Right atrium auricular region (tissue), 2 donors: ENCODE results near the gene IL26. TPM values are rescaled to one million over a fixed set of nuclear protein-coding genes. Genes with fewer than 3 reads are reported as not detected.

Experiments
- DNase-seq: peaks from one replicate; pipeline ENCODE4 v3.0.0-alpha.2; 2019; ENCODE audit warnings: low spot score
- H3K27ac ChIP-seq, 2 donors: fragments of 200-600 bp; sonication (generic); 1 replicate in 1 of 2; 2 replicates in 1 of 2; pipeline ENCODE4 v1.5.1; 2016 to 2019
- H3K27me3 ChIP-seq, 2 donors: fragments of 200-600 bp; sonication (generic); one replicate each; pipeline versions ENCODE4 v1.5.1 to v1.6.0; 2017 to 2019
- H3K36me3 ChIP-seq: fragments of 200-600 bp; sonication (generic); one replicate; pipeline ENCODE4 v1.5.1; 2016
- H3K4me1 ChIP-seq, 2 donors: fragments of 200-600 bp; sonication (generic); one replicate each; pipeline versions ENCODE4 v1.5.1 to v1.6.0; 2017 to 2019
- H3K4me3 ChIP-seq, 2 donors: fragments of 200-600 bp; sonication (generic); 1 replicate in 1 of 2; 2 replicates in 1 of 2; pipeline ENCODE4 v1.5.1; 2017 to 2019; ENCODE audit warnings: mild to moderate bottlenecking in 1 of 2, moderate library complexity in 1 of 2
- H3K9me3 ChIP-seq, 2 donors: fragments of 200-600 bp; sonication (generic); one replicate each; pipeline ENCODE4 v1.5.1; 2019
- CTCF ChIP-seq, 2 donors: fragments of 200-600 bp; sonication (generic); IDR thresholded peaks; one replicate each; pipeline ENCODE4 v1.5.1; 2019; ENCODE audit warnings: antibody characterized with exemption in 2 of 2
- total RNA-seq, 2 donors: library from RNA; depleted of rRNA; stranded (reverse); fragments of >200 nt; gene quantifications; one replicate each; pipeline ENCODE4 v1.1.0, GENCODE V29; 2016

The IL26 gene
- total RNA-seq, 2 donors from 2014 or later = not detected

GRCh38 chr12:68234140-68234539, 8.5 kb upstream of the IL26 start:
- no peak for TF ChIP-seq CTCF (IDR thresholded peaks at IDR 0.05)
- no peak overlapping the region for H3K4me3 ChIP-seq
- H3K4me1 ChIP-seq = peaks cover 0 to 18% of the 10 kb centered on the region in 2 donors
- no peaks in the 10 kb centered on the region for H3K27me3 ChIP-seq
- H3K27ac ChIP-seq = no peak overlapping the region
- H3K36me3 ChIP-seq = no peaks in the 10 kb centered on the region
- H3K9me3 ChIP-seq = no peaks in the 10 kb centered on the region
- no peak for DNase-seq

- H3K4me1 ChIP-seq = peaks cover 0 to 18% of the 10 kb centered on the region in 2 donors
- no peaks in the 10 kb centered on the region for H3K36me3 ChIP-seq
- no peak overlapping the region for H3K27ac ChIP-seq
- no peak for DNase-seq
- H3K27me3 ChIP-seq = no peaks in the 10 kb centered on the region
- no peak for TF ChIP-seq CTCF (IDR thresholded peaks at IDR 0.05)
- H3K9me3 ChIP-seq = no peaks in the 10 kb centered on the region
- H3K4me3 ChIP-seq = no peak overlapping the region
These were observed 7.9 kb upstream of the IL26 start for GRCh38 chr12:68233498-68233897.

GRCh38 chr12:68231691-68232090, 6.1 kb upstream of the IL26 start:
- Histone ChIP-seq H3K27ac (no peak overlapping the region), H3K36me3 (no peaks in the 10 kb centered on the region), H3K4me1 (peaks cover 0 to under 1% of the 10 kb centered on the region in 2 donors), H3K27me3 (no peaks in the 10 kb centered on the region), H3K4me3 (no peak overlapping the region), H3K9me3 (no peaks in the 10 kb centered on the region)
- DNase-seq = no peak
- no peak for TF ChIP-seq CTCF (IDR thresholded peaks at IDR 0.05)

- no peak for TF ChIP-seq CTCF (IDR thresholded peaks at IDR 0.05)
- no peaks in the 10 kb centered on the region for H3K9me3 ChIP-seq
These were observed 5.6 kb upstream of the IL26 start for GRCh38 chr12:68231229-68231628.

GRCh38 chr12:68229956-68230355, 4.3 kb upstream of the IL26 start:
- Histone ChIP-seq H3K27me3 (no peaks in the 10 kb centered on the region), H3K4me3 (no peak overlapping the region), H3K27ac (no peak overlapping the region), H3K4me1 (no peaks in the 10 kb centered on the region), H3K9me3 (no peaks in the 10 kb centered on the region), H3K36me3 (no peaks in the 10 kb centered on the region)
- DNase-seq = no peak
- TF ChIP-seq CTCF (IDR thresholded peaks at IDR 0.05) = no peak

More at GRCh38 chr12:68231229-68231628, 5.6 kb upstream of the IL26 start:
- Histone ChIP-seq H3K27ac (no peak overlapping the region), H3K4me3 (no peak overlapping the region), H3K4me1 (no peaks in the 10 kb centered on the region), H3K36me3 (no peaks in the 10 kb centered on the region), H3K27me3 (no peaks in the 10 kb centered on the region)
- DNase-seq = no peak

- no peaks in the 10 kb centered on the region for H3K36me3 ChIP-seq
- no peaks in the 10 kb centered on the region for H3K27me3 ChIP-seq
- H3K9me3 ChIP-seq = no peaks in the 10 kb centered on the region
- no peak overlapping the region for H3K4me3 ChIP-seq
- DNase-seq = no peak
- H3K27ac ChIP-seq = no peak overlapping the region
- TF ChIP-seq CTCF (IDR thresholded peaks at IDR 0.05) = no peak
- peaks cover 0 to 3% of the 10 kb centered on the region in 2 donors for H3K4me1 ChIP-seq
These were observed 1.7 kb upstream of the IL26 start for GRCh38 chr12:68227356-68227755.
